Endothelial cell of umbilical vein (primary cell): ENCODE results near the gene GAB1. TPM values are rescaled to one million over a fixed set of nuclear protein-coding genes. Genes with fewer than 3 reads are reported as not detected.

Source experiments
- BruUV-seq: library from RNA; stranded (reverse); fragments of 400-500 nt; replicated peaks from 2 replicates; lab custom pipeline; 2021; lab: Mats Ljungman, UMichigan
- CTCF ChIA-PET: fragments of 300-600, 350-600 bp; sonication (Branson Sonifier 250); formaldehyde crosslinking; loops from one replicate; lab custom pipeline; 2021; ENCODE audit warnings: antibody characterized with exemption, inconsistent platforms; lab: Charles Lee
- POLR2A ChIA-PET: fragments of 300-600, 350-600 bp; sonication (Branson Sonifier 250); formaldehyde crosslinking; loops from one replicate; lab custom pipeline; 2021; ENCODE audit warnings: antibody characterized with exemption, inconsistent platforms; lab: Charles Lee
- DNase-seq: peaks from one replicate; pipeline ENCODE4 v3.0.0-alpha.2; 2011; ENCODE audit warnings: low read depth, low spot score
- FAIRE-seq: peaks from 2 replicates; lab custom pipeline; 2011; peaks lifted over from hg19 to GRCh38; lab: Jason Lieb, UNC
- H2AFZ ChIP-seq: 2 replicates; pipeline ENCODE4 v1.6.0; 2012; ENCODE audit warnings: low read depth, low read length, control low read depth, inconsistent platforms
- H3K27ac ChIP-seq: 2 replicates; pipeline ENCODE4 v1.5.1; 2011; ENCODE audit warnings: low read depth, mild to moderate bottlenecking, control low read depth, low read length, moderate library complexity; ENCODE audit not compliant: insufficient read depth
- H3K27me3 ChIP-seq, 2 experiments: 2 replicates each; pipeline versions ENCODE4 v1.6.0 to v1.6.1; 2011; ENCODE audit warnings: low read length in 2 of 2, mixed read lengths in 1 of 2; ENCODE audit not compliant: control insufficient read depth in 2 of 2, insufficient read depth in 2 of 2
- H3K36me3 ChIP-seq, 2 experiments: 2 replicates in 1 of 2; 3 replicates in 1 of 2; pipeline ENCODE4 v1.5.1; 2011; ENCODE audit warnings: low read length in 2 of 2, mild to moderate bottlenecking in 1 of 2, moderate library complexity in 1 of 2; ENCODE audit not compliant: control insufficient read depth in 2 of 2, insufficient read depth in 2 of 2; ENCODE audit errors: extremely low read depth in 1 of 2
- H3K4me1 ChIP-seq: 3 replicates; pipeline ENCODE4 v1.5.1; 2011; ENCODE audit warnings: mild to moderate bottlenecking, low read length; ENCODE audit not compliant: control insufficient read depth, insufficient read depth; ENCODE audit errors: extremely low read depth
- H3K4me2 ChIP-seq: 2 replicates; pipeline ENCODE4 v1.6.1; 2011; ENCODE audit warnings: low read length, control low read depth, mixed read lengths; ENCODE audit not compliant: insufficient read depth
- H3K4me3 ChIP-seq, 3 experiments: fragments of 200-600 bp in 1 of 3; sonication (generic), shearing (Covaris generic) in 1 of 3; replicated peaks in 1 of 3; 2 replicates each; pipeline ENCODE4 v1.5.1; 2011 to 2016; ENCODE audit warnings: control low read depth in 3 of 3, low read length in 3 of 3, mild to moderate bottlenecking in 2 of 3, inconsistent platforms in 1 of 3, low read depth in 1 of 3, moderate library complexity in 1 of 3; ENCODE audit not compliant: insufficient read depth in 1 of 3
- H3K79me2 ChIP-seq: 2 replicates; pipeline ENCODE4 v1.6.0; 2012; ENCODE audit warnings: low read length, inconsistent platforms; ENCODE audit not compliant: control insufficient read depth, insufficient read depth
- H3K9ac ChIP-seq: replicated peaks from 2 replicates; pipeline ENCODE3; 2011; ENCODE audit warnings: low read length, control low read depth; ENCODE audit not compliant: insufficient read depth; ENCODE audit errors: extremely low read depth
- H3K9me1 ChIP-seq: replicated peaks from 3 replicates; pipeline ENCODE4 v1.6.0; 2011; ENCODE audit warnings: mild to moderate bottlenecking, low read length; ENCODE audit not compliant: control insufficient read depth, insufficient read depth; ENCODE audit errors: extremely low read depth
- H3K9me3 ChIP-seq: replicated peaks from 2 replicates; pipeline ENCODE4 v1.5.1; 2012; ENCODE audit warnings: low read length, inconsistent platforms; ENCODE audit not compliant: control insufficient read depth, insufficient read depth
- H4K20me1 ChIP-seq: replicated peaks from 2 replicates; pipeline ENCODE3; 2011; ENCODE audit warnings: mild to moderate bottlenecking, low read length; ENCODE audit not compliant: control insufficient read depth, insufficient read depth; ENCODE audit errors: extremely low read depth
- EZH2 ChIP-seq: IDR thresholded peaks from 2 replicates; pipeline ENCODE4 v1.6.1; 2012; ENCODE audit warnings: borderline replicate concordance, low read depth, mild to moderate bottlenecking, moderate library complexity, low read length, inconsistent platforms; ENCODE audit not compliant: severe bottlenecking
- FOS ChIP-seq: IDR thresholded peaks from 2 replicates; pipeline ENCODE4 v1.6.1; 2011; ENCODE audit warnings: mild to moderate bottlenecking, low read length, moderate library complexity, borderline replicate concordance; ENCODE audit not compliant: insufficient read depth
- GATA2 ChIP-seq: IDR thresholded peaks from 2 replicates; pipeline ENCODE4 v1.7.0; 2011; ENCODE audit warnings: low read depth, mild to moderate bottlenecking, moderate library complexity, mixed read lengths, low read length; ENCODE audit not compliant: insufficient read length, insufficient read depth
- JUN ChIP-seq: IDR thresholded peaks from 2 replicates; pipeline ENCODE4 v1.6.1; 2011; ENCODE audit warnings: borderline replicate concordance, low read depth; ENCODE audit not compliant: insufficient read length, insufficient read depth
- MYC ChIP-seq: IDR thresholded peaks from one replicate; pipeline ENCODE4 v1.6.1; 2011; ENCODE audit warnings: mild to moderate bottlenecking, low read depth, low read length
- dilution Hi-C: fragments of 300-500 bp; cut with MboI; formaldehyde crosslinking; loops from one replicate; pipeline ENCODE4 v1.15.0; 2019; ENCODE audit warnings: low sequenced_read_pairs; ENCODE audit not compliant: extremely low pct_ligation_motif_present
- intact Hi-C: fragments of 100-400 bp; cut with micrococcal nuclease; formaldehyde crosslinking; loops from one replicate; pipeline ENCODE4 v1.10.0; 2022
- polyA plus RNA-seq, 4 experiments: library from polyadenylated mRNA; depleted of rRNA in 3 of 4; stranded (reverse) in 3 of 4; unstranded in 1 of 4; fragments of >200 nt; gene quantifications; 2 replicates each; pipeline versions ENCODE4 v1.2.1 to v1.2.3, GENCODE V29; 2011 to 2012; ENCODE audit warnings: missing spikeins in 1 of 4
- total RNA-seq: library from RNA; stranded (reverse); gene quantifications from 2 replicates; pipeline ENCODE4 v1.2.3, GENCODE V29; 2021
- TF ChIP-seq, protein P1 (sequence below), 2 donors: IDR thresholded peaks; 1 replicate in 1 of 2; 2 replicates in 1 of 2; pipeline ENCODE4 v1.5.1; 2011; ENCODE audit warnings: low read length in 2 of 2, mild to moderate bottlenecking in 2 of 2, moderate library complexity in 2 of 2, control low read depth in 1 of 2, inconsistent platforms in 1 of 2, low read depth in 1 of 2; ENCODE audit not compliant: insufficient read depth in 1 of 2; ENCODE audit errors: extremely low read depth in 1 of 2

Gene GAB1
- total and polyA plus RNA-seq, 2 donors (not counting 3 experiments of a cell fraction or from before 2014, with no cell fraction given) = 9.3 to 37.7 TPM

DNA sequence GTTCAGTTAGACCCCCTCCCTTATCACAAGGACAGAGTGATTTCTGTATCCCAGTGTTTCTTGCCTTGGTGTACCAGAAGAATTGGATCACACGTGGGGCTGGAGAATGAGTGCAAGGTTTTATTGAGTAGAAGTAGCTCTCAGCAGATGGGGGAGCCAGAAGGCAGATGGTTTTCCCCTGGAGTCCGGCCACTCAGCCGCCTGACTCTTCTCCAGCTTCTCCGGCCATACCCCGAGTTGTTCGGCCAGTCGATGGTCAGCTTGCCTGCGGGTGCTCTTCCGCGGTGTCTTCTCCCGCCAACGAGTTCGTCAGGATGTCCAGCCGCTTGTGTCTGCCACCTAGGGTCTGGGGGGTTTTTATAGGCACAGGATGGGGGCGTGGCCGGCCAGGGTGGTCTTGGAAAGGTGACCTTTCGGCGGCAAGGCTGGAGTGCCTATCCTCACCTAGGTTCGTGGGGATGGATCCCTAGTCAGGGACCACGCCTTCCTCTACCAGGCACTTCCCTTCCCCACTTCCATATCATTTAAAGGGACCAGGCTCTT, 14.5 kb downstream of the GAB1 start:
- intact Hi-C loops = no loop called here
- dilution Hi-C loops = no loop called here
- no peak for DNase-seq
- H3K9me1 ChIP-seq = no peaks in the 10 kb centered on the region
- no peak for FAIRE-seq
- H3K9ac ChIP-seq = no peak overlapping the region
- CTCF ChIA-PET = interaction anchor here (0.7 to 1.5 kb wide), 5 partner anchors 14 to 51 kb away, joined by 3 to 13 read pairs (median 3); partner anchors contain the start of gene GAB1
- BruUV-seq = no TSS peak
- POLR2A ChIA-PET = no interaction called here
- H4K20me1 ChIP-seq = no peaks in the 10 kb centered on the region
- no peaks in the 10 kb centered on the region for H3K9me3 ChIP-seq
- peaks cover 1% of the 10 kb centered on the region for H3K79me2 ChIP-seq
- no peaks in the 10 kb centered on the region for H3K27me3 ChIP-seq
- H3K4me2 ChIP-seq = no peak overlapping the region
- peaks cover 17% of the 10 kb centered on the region for H3K4me1 ChIP-seq
- no peak overlapping the region for H3K4me3 ChIP-seq
- peak overlapping the region; percentile 51 for H3K27ac ChIP-seq
- H3K36me3 ChIP-seq = no peaks in the 10 kb centered on the region
- no peak overlapping the region for H2AFZ ChIP-seq
- no peak for TF ChIP-seq GATA2
- TF ChIP-seq JUN = no peak
- TF ChIP-seq MYC = no peak
- TF ChIP-seq FOS = no peak
- TF ChIP-seq, protein P1, sequence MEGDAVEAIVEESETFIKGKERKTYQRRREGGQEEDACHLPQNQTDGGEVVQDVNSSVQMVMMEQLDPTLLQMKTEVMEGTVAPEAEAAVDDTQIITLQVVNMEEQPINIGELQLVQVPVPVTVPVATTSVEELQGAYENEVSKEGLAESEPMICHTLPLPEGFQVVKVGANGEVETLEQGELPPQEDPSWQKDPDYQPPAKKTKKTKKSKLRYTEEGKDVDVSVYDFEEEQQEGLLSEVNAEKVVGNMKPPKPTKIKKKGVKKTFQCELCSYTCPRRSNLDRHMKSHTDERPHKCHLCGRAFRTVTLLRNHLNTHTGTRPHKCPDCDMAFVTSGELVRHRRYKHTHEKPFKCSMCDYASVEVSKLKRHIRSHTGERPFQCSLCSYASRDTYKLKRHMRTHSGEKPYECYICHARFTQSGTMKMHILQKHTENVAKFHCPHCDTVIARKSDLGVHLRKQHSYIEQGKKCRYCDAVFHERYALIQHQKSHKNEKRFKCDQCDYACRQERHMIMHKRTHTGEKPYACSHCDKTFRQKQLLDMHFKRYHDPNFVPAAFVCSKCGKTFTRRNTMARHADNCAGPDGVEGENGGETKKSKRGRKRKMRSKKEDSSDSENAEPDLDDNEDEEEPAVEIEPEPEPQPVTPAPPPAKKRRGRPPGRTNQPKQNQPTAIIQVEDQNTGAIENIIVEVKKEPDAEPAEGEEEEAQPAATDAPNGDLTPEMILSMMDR (IDR thresholded peaks at IDR 0.05; ENCODE audit: extremely low read depth in 1 of 2, insufficient read depth in 1 of 2, low read depth in 1 of 2, low read length in 2 of 2) = no peak
- TF ChIP-seq EZH2 = no peak
